ENCODE data around the gene EIF1AX. TPM values are rescaled to one million over a fixed set of nuclear protein-coding genes. Genes with fewer than 3 reads are reported as not detected.

The EIF1AX gene
- total RNA-seq, 1 experiment from 2014 or later: 158 TPM

DNA sequence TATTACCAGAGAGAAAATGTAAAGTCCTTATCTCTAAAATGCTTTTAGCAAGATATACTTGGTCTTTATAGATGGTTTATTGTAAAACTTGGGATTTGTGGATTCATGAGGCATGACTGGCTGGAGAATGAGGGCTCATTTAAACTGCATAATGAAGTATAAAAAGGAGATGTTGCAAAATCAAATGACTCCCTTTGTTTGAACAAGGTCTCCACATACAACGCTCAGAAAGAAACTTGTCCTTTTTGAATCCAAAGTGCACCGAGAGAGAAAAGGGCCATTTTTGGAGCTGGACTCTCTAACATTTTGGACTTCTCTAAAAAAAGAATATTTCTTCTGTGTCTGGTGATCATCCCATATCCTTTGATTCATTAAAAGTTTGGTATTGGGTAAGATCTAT is 7.7 kb upstream of the EIF1AX start:
- Histone ChIP-seq H2BK120ac (ENCODE audit: low read depth, low read length, poor library complexity, severe bottlenecking) (no peak overlapping the region), H3K18ac (ENCODE audit: insufficient read length, low read depth, low read length) (no peak overlapping the region), H3K27ac (ENCODE audit: insufficient read length, low read depth, low read length) (no peak overlapping the region), H2BK12ac (ENCODE audit: insufficient read length, low read depth, low read length) (no peak overlapping the region), H3K79me1 (ENCODE audit: insufficient read depth, low read depth, low read length, poor library complexity, severe bottlenecking) (no peaks in the 10 kb centered on the region), H2AK5ac (ENCODE audit: insufficient read length, low read length) (no peak overlapping the region), H4K8ac (replicated peaks; ENCODE audit: insufficient read length, low read depth, low read length) (no peak overlapping the region), H3K14ac (ENCODE audit: insufficient read depth, low read length) (no peak overlapping the region), H2BK5ac (ENCODE audit: insufficient read length, low read length) (no peak overlapping the region), H4K5ac (ENCODE audit: insufficient read length, low read depth, low read length) (no peak overlapping the region), H3K4me2 (ENCODE audit: insufficient read depth, insufficient read length, low read length) (no peak overlapping the region), H3K4ac (ENCODE audit: low read depth, low read length) (no peak overlapping the region), H3K27me3 (ENCODE audit: insufficient read depth, low read length) (no peaks in the 10 kb centered on the region; the same call in 1 of the 2 replicates), H3K9me3 (ENCODE audit: control insufficient read depth, low read depth, low read length) (peaks cover 32% of the 10 kb centered on the region), H3K4me1 (ENCODE audit: insufficient read depth, low read length) (no peaks in the 10 kb centered on the region), H3T11ph (ENCODE audit: low read length) (no peak overlapping the region), H2BK15ac (ENCODE audit: low read depth, low read length) (no peak overlapping the region), H4K20me1 (ENCODE audit: control insufficient read depth, insufficient read depth, insufficient read length) (no peaks in the 10 kb centered on the region), H3K79me2 (ENCODE audit: insufficient read depth, low read length) (no peaks in the 10 kb centered on the region), H2AFZ (ENCODE audit: low read length) (no peak overlapping the region), H4K91ac (ENCODE audit: insufficient read length, low read depth, low read length) (no peak overlapping the region), H2BK20ac (ENCODE audit: low read depth, low read length, poor library complexity, severe bottlenecking) (no peak overlapping the region), H3K56ac (ENCODE audit: insufficient read length, low read depth, low read length) (no peak overlapping the region), H3K23ac (ENCODE audit: insufficient read length, low read depth, low read length) (no peak overlapping the region), H3K9ac (ENCODE audit: extremely low read depth, insufficient read length, low read length) (no peak overlapping the region), H3K23me2 (ENCODE audit: insufficient read length, low read depth, low read length, poor library complexity, severe bottlenecking) (no peaks in the 10 kb centered on the region)
- DNase-seq: no peak
- peaks cover 44 to 46% of the 10 kb centered on the region in 2 experiments for H3K9me3 Mint-ChIP-seq
- H3K36me3 Mint-ChIP-seq (ENCODE audit: insufficient read depth in 1 of 3, low read depth in 3 of 3): peaks cover under 1 to 7% (median 3%) of the 10 kb centered on the region in 3 experiments
- whole genome bisulfite sequencing (ENCODE audit: extremely low coverage, insufficient read length, low lambda C conversion rate): no CpG with 5 or more reads among the region's 2 CpGs
- no peaks in the 10 kb centered on the region; the same call in 1 of the 2 replicates for H3K27me3 Mint-ChIP-seq (ENCODE audit: low read depth)
- H3K4me1 Mint-ChIP-seq: no peaks in the 10 kb centered on the region
- TF ChIP-seq, protein P1, sequence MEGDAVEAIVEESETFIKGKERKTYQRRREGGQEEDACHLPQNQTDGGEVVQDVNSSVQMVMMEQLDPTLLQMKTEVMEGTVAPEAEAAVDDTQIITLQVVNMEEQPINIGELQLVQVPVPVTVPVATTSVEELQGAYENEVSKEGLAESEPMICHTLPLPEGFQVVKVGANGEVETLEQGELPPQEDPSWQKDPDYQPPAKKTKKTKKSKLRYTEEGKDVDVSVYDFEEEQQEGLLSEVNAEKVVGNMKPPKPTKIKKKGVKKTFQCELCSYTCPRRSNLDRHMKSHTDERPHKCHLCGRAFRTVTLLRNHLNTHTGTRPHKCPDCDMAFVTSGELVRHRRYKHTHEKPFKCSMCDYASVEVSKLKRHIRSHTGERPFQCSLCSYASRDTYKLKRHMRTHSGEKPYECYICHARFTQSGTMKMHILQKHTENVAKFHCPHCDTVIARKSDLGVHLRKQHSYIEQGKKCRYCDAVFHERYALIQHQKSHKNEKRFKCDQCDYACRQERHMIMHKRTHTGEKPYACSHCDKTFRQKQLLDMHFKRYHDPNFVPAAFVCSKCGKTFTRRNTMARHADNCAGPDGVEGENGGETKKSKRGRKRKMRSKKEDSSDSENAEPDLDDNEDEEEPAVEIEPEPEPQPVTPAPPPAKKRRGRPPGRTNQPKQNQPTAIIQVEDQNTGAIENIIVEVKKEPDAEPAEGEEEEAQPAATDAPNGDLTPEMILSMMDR (conservative IDR thresholded peaks at IDR 0.05): no peak
- H3K4me3 Mint-ChIP-seq: no peak overlapping the region
- H3K27ac Mint-ChIP-seq: no peak overlapping the region
